ENCODE data around the gene TRIM27.
"Not testable (repeated sequence)": the region's sequence is repeated elsewhere in the genome, so short reads cannot be mapped to it uniquely, and the experiment has no call there.

The TRIM27 gene

GRCh38 chr6:28895131-28895812 is 28.5 kb downstream of the TRIM27 start:
- DNase-seq, result peak; percentile 90

- no peak for DNase-seq
Measured at GRCh38 chr6:28893172-28893799, 30.5 kb downstream of the TRIM27 start.

GRCh38 chr6:28892525-28892924 is 31.3 kb downstream of the TRIM27 start:
- DNase-seq, result no peak

- DNase-seq, result no peak
Measured at GRCh38 chr6:28887796-28888496, 35.8 kb downstream of the TRIM27 start.

GRCh38 chr6:28886079-28886439 is 37.7 kb downstream of the TRIM27 start:
- no peak for DNase-seq

GRCh38 chr6:28884423-28885131 is 39.2 kb downstream of the TRIM27 start:
- DNase-seq, result peak; percentile 89

GRCh38 chr6:28880894-28881780 is 42.6 kb downstream of the TRIM27 start:
- no peak for DNase-seq

GRCh38 chr6:28880519-28880893 is 43.3 kb downstream of the TRIM27 start:
- no peak for DNase-seq

- DNase-seq, result no peak
Measured at GRCh38 chr6:28876710-28877109, 47.1 kb downstream of the TRIM27 start.

GRCh38 chr6:28875191-28875747 is 48.5 kb downstream of the TRIM27 start:
- no peak for DNase-seq

GRCh38 chr6:28872157-28872817 is 51.5 kb downstream of the TRIM27 start:
- not testable (repeated sequence) for DNase-seq

GRCh38 chr6:28871335-28872156 is 52.2 kb downstream of the TRIM27 start:
- DNase-seq, result no peak

- no peak for DNase-seq
Measured at GRCh38 chr6:28868873-28869272, 54.9 kb downstream of the TRIM27 start.

GRCh38 chr6:28867086-28867409 is 56.7 kb downstream of the TRIM27 start:
- DNase-seq, result no peak

- DNase-seq, result peak; percentile 82
Measured at GRCh38 chr6:28866205-28867085, 57.3 kb downstream of the TRIM27 start.

GRCh38 chr6:28865401-28866204 is 58.2 kb downstream of the TRIM27 start:
- peak; percentile 74 for DNase-seq

- DNase-seq, result no peak
Measured at GRCh38 chr6:28864326-28864923, 59.4 kb downstream of the TRIM27 start.

GRCh38 chr6:28863604-28864325 is 60.0 kb downstream of the TRIM27 start:
- DNase-seq, result peak; percentile 85
